WTC11 (cell line): ENCODE results near the gene GNRH2.

Source experiments
- ATF3 ChIP-seq: sonication (generic); formaldehyde crosslinking; conservative IDR thresholded peaks from 2 replicates; pipeline ENCODE4 v1.8.1; 2022; ENCODE audit warnings: mild to moderate bottlenecking, missing genetic modification reagents
- CBFB ChIP-seq: sonication (generic); formaldehyde crosslinking; IDR thresholded peaks from 2 replicates; pipeline ENCODE4 v1.8.1; 2022; ENCODE audit warnings: mild to moderate bottlenecking, low read depth, missing genetic modification reagents
- IRF2 ChIP-seq: sonication (generic); formaldehyde crosslinking; IDR thresholded peaks from 2 replicates; pipeline ENCODE4 v1.8.0; 2022; ENCODE audit warnings: low read depth, missing genetic modification reagents, borderline replicate concordance
- JUN ChIP-seq: sonication (generic); formaldehyde crosslinking; IDR thresholded peaks from 2 replicates; pipeline ENCODE4 v1.8.0; 2023; ENCODE audit warnings: mild to moderate bottlenecking, missing genetic modification reagents
- MAX ChIP-seq: sonication (generic); formaldehyde crosslinking; IDR thresholded peaks from 2 replicates; pipeline ENCODE4 v1.8.0; 2022; ENCODE audit warnings: mild to moderate bottlenecking, missing genetic modification reagents
- TF ChIP-seq, protein P1 (sequence below): fragments of 200-600 bp; IDR thresholded peaks from 2 replicates; pipeline ENCODE4 v1.8.0; 2022; ENCODE audit warnings: antibody characterized with exemption

- TF ChIP-seq, protein P1, sequence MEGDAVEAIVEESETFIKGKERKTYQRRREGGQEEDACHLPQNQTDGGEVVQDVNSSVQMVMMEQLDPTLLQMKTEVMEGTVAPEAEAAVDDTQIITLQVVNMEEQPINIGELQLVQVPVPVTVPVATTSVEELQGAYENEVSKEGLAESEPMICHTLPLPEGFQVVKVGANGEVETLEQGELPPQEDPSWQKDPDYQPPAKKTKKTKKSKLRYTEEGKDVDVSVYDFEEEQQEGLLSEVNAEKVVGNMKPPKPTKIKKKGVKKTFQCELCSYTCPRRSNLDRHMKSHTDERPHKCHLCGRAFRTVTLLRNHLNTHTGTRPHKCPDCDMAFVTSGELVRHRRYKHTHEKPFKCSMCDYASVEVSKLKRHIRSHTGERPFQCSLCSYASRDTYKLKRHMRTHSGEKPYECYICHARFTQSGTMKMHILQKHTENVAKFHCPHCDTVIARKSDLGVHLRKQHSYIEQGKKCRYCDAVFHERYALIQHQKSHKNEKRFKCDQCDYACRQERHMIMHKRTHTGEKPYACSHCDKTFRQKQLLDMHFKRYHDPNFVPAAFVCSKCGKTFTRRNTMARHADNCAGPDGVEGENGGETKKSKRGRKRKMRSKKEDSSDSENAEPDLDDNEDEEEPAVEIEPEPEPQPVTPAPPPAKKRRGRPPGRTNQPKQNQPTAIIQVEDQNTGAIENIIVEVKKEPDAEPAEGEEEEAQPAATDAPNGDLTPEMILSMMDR: no peak
- no peak for TF ChIP-seq IRF2 (CRISPR knock-in tag)
- TF ChIP-seq JUN (CRISPR knock-in tag): no peak
- no peak for TF ChIP-seq MAX (CRISPR knock-in tag)
- no peak for TF ChIP-seq CBFB (CRISPR knock-in tag)
- TF ChIP-seq ATF3 (CRISPR knock-in tag): no peak
Observed at GRCh38 chr20:3059489-3059888, 16.1 kb downstream of the GNRH2 start.
